Measurements from ENCODE around the gene VMAC.

Gene VMAC

DNA sequence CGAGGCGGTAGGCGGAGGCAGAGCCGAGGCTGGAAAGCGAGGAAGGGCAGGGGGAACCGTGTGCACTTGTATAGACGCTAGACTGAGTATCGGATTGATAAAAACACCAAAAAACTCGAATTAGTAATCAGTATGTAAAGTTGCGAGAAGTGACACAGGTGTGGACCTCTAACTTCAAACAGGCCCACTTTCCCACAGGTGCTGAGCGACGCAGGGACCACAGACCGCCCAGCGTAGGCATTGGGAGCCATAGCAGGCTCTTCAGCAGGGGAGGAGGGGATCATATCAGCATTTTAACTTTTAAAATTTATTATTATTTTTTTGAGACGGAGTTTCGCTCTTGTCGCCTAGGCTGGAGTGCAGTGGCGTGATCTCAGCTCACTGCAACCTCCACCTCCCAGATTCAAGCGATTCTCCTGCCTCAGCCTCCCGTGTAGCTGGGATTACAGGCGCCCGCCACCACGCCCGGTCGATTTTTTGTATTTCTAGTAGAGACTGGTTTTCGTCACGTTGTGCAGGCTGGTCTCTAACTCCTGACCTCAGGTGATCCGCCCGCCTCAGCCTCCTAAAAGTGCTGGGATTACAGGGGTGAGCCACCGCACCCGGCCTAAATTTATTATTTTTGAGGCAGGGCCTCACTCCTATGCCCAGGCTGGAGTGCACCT is 574 bp downstream of the VMAC start:
- DNase-seq (ENCODE audit: low spot score): no peak

DNA sequence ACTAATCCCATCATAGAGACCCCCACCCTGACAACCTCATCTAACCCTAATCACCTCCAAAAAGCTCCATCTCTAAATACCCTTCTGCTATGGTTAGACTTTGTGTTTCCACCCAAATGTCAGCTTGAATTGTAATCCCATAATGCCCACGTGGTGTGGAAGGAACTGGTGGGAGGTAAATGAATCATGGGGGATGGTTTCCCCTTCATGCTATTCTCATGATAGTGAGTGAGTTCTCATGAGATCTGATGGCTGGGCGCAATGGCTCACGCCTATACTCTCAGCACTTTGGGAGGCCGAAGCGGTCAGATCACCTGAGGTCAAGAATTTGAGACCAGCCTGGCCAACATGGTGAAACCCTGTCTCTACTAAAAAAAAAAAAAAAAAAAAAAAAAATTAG is 2.6 kb downstream of the VMAC start:
- DNase-seq (ENCODE audit: low spot score): no peak

DNA sequence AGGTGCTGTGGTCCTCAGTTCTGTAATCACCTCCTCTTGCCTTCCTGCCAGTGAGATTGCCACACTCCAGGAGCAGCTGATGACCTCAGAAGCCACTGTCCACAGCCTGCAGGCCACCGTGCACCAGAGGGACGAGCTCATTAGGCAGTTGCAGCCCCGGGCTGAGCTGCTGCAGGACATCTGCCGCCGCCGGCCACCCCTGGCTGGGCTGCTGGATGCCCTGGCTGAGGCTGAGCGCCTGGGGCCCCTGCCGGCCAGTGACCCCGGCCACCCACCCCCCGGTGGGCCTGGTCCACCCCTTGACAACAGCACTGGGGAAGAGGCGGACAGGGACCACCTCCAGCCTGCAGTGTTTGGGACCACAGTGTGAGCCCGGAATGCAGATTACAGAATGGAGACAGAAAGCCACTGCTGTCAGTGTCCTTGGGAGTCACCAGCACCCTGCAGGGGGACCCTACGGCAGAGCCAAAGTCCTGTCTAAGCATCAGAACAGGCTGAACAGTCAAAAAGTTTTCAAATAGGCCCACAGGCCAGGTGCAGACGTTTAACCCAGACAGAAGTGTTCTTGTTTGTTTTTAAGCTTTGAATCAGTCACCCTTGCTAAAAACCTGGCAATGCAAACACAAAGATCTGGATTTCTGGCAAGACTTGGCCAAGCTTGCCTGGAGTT is 4.2 kb downstream of the VMAC start:
- DNase-seq (ENCODE audit: low spot score): no peak

DNA sequence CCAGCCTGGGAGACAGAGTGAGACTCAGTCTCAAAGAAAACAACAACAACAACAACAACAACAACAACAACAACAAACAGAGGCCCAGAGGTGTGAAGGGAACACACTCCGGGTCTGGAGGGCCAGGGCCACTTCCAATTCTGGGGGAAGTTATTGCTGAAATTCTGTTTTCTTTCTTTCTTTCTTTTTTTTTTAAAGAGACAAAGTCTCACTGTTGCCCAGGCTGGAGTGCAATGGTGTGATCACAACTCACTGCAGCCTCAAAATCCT is 5.9 kb downstream of the VMAC start:
- DNase-seq (ENCODE audit: low spot score): no peak

DNA sequence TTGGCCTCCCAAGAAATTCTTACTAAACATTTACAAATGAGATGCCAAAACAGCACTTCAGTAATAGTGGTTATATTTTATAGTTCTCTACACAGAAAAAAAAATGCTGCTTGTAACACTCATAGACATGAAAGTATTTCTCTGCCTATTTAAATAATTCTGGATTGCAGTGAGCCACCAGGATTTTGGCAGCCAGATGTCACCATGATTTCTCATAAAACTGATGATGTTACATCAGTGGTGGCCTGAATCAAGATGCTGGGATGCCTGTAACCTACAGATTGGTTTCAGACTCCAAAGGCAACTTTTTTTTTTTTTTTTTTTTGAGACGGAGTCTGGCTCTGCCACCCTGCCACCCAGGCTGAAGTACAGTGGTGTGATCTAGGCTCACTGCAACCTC is 6.7 kb downstream of the VMAC start:
- no peak for DNase-seq (ENCODE audit: low spot score)

DNA sequence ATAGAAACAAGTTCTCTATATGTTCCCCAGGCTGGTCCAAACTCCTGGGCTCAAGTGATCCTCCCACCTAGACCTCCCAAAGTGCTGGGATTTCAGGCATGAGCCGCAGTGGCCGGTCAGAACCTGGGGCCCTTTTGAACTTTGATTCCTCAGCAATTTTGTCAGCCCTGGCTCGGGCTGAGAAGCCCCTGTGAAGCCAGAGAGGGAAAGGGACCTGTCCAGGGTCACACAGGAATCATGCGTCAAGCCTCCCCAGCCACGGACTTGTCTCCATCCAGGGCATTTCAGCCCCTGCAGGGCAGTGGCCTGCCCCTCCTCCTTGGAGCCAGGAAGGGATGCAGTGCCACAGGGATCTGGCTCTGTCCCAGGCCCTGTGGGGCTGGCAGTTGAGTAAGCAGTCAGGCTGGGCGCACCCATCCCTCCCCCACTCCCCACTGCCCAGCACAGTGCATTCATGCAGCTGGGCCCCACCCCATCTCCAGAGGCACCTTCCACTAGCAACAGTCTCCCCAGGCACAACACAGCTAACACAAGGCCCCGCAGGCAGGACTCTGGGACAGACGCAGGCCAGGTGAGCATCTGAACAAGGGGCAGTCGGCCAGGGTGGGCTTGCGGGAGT is 9.2 kb downstream of the VMAC start, which contains the start of gene CAPS:
Gene CAPS, plus strand, starts transcription at position 516 of the 619 bp plus-strand sequence. CDS start 153 bp downstream, outside the sequence.
- DNase-seq (ENCODE audit: low spot score): peak; percentile 42

DNA sequence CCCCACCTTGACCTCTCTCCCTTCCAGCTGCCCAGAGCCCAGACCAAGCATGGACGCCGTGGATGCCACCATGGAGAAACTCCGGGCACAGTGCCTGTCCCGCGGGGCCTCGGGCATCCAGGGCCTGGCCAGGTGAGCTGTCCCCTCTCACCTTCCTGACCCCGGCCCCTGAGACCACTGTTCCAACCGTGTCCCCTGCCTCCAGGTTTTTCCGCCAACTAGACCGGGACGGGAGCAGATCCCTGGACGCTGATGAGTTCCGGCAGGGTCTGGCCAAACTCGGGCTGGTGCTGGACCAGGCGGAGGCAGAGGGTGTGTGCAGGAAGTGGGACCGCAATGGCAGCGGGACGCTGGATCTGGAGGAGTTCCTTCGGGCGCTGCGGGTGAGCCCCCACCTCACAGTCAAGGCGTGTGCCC is 9.7 kb downstream of the VMAC start:
- DNase-seq (ENCODE audit: low spot score): no peak

DNA sequence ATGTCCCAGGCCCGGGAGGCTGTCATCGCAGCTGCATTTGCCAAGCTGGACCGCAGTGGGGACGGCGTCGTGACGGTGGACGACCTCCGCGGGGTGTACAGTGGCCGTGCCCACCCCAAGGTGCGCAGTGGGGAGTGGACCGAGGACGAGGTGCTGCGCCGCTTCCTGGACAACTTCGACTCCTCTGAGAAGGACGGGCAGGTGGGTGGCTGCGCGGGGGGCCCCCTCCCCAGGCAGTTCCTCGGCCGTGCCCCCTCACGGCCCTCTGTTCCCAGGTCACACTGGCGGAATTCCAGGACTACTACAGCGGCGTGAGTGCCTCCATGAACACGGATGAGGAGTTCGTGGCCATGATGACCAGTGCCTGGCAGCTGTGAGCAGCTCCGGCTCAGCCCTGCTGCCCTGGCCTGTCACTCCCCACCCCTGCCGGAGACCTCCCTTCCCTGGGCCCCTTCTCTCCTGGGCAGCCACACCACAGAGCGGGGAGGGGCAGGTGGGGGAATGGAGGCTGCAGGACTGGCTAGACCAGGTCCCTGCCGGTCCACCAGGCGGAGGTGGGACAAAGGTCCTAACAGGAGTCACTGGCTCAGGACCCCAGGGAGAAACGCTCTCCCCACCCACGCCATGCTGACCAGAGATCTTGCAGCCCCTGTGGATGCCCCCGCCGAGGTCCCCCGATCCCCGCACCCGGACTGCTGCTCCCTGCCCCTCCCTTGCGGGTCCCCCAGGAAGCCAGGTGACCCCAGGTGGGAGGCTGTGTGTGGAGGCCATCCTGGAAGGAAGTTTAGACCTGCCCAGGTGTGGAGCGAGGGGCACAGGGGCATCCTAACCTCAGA is 10.5 kb downstream of the VMAC start:
- no peak for DNase-seq (ENCODE audit: low spot score)

DNA sequence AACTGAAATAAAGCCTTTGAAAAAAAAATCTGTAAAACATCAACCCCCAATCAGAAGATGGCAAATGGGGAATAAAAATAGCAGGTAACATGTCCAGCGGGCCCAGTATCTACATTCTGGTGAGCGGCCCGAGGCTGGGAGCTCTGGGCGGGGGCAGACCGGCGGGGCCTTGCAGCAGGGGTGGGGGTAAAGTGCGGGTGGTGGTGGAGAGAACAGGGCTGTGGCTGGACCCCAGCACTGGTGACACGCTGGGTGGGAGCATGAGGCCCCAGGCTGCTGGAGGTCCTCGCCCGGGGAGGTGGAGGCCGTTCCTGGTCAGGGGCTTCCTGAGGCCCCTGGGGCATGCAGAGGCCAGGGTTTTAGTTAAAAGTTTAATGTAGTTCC is 11.1 kb downstream of the VMAC start:
- DNase-seq (ENCODE audit: low spot score): no peak

DNA sequence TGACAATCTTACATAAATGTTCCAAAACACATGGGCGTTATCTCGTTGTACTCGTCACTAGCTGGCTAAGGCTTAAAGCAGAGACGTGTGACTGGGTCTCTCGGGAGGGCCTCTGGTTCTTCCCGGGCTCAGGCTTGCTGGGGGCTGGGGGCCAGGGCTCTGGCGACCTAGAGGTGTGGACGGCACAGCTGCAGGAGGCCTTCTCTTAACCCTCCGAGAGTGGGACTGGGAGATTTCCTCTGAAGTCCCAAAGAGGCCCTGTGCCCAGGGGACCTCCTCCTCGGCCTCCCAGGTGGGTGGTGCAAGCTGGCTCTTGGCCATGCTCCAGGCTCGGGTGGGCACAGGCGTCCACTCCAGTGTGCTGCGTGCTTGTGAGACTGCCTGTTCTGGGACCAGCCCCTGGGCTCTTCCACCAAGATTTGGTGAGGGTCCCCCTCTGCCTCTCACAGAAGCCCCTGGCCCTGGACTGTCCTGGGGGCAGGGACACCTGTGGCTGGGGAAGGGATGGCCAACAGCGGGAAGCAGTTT is 11.6 kb downstream of the VMAC start:
- no peak for DNase-seq (ENCODE audit: low spot score)

DNA sequence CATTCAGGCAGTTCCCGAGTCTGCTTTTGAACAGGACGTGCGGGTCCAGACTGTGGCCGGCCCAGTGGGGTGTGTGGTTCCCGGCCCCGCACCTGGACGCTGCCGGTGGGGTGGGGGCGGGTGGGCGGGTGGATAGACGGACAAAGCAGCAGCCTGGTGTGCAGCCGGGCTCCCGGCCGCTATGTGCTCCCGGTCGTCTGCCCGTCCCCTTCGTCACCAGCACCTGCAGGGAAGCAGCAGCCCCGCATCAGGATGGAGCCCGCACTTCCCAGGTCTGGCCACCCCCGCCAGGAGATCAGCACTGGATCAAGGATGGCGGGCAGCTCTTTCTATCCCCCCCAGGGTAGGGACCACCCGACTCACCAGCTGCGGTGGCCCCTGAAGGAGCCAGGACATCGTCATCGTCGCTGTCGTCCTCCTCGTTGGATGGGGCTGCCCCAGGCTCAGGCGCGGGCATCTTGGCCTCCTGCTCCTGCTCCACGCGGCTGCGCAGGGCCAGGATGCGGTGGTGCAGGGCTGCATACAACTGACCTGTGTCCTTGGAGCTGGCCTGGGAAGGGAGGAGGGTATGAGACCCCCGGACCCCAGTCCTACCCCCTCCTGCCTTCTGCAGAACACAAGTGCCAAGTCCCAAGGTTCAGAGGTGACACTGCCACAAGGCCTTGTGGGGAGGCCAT is 12.9 kb downstream of the VMAC start:
- no peak for DNase-seq (ENCODE audit: low spot score)

DNA sequence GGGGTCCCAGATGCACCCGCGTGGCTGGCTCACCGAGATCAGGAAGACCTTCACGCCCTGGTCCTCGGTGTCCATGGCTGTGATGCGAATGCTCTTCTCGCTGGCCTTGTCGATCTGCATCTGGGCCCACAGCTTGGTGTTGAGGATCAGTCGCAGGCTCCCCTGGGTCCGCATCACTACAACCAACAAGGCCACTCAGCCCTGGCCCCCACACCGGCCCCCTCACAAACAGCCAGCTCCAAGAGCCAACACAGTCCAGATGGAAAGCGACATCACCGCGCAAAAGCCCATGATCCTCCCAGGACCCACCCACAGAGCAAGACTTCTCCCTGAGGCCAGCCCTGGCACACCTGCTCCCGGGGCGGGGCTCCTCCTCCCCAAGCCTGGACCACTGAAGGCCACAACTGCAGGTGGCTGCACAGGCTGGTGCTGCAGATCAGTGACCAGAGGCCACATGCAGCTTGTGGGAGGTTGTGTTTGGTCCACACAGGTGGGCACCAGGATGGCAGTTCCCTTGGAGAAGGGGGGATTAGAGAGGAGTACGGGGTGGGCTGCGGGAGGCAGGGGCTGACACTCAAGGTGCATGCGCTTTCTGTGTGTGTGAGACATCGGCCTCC is 13.9 kb downstream of the VMAC start:
- DNase-seq (ENCODE audit: low spot score): no peak

DNA sequence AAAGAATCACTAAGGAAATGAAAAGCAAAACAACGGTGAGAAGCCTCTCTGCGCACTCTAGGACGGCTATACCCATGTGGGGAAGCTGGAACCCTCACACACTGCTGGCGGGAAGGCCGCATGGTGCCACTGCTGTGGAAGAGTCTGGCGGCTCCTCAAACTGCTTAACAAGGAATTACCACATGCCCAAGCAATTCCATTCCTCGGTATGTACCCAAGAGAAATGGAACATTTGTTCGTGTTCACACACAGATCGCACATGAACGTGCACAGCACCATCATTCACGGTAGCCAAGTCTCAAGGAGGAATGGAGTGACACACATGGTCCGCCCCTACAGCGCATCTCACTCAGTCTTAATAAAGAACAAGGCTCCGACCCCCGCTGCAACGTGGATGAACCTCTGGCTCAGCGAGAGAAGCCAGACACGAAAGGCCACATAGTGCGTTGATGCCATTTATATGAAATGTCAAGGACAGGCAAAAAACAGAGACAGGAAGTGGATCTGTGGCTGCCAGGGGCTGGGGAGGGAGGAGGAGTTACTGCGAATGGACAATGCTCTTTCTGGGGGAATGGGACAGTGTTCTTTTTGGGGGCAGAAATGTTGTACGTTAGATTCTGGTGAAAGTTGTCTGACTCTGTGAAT is 17.0 kb downstream of the VMAC start:
- no peak for DNase-seq (ENCODE audit: low spot score)

DNA sequence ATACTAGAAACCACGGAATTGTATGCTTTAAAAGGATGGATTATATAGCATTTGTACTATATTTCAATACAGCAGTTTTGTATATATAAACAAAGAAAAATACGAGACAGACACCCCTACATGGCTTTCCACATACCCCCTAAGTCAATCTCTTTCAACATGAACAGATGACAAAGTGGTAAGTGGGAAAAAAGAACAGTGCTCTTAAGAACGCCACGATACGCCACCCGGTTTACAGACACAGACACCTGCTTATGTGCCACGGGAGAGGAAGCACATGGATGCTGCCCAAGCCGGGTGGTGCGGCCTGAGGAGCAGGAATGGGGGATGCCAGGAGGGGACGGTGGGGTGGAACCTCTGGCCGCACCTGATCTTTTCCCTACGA is 17.5 kb downstream of the VMAC start:
- DNase-seq (ENCODE audit: low spot score): no peak

DNA sequence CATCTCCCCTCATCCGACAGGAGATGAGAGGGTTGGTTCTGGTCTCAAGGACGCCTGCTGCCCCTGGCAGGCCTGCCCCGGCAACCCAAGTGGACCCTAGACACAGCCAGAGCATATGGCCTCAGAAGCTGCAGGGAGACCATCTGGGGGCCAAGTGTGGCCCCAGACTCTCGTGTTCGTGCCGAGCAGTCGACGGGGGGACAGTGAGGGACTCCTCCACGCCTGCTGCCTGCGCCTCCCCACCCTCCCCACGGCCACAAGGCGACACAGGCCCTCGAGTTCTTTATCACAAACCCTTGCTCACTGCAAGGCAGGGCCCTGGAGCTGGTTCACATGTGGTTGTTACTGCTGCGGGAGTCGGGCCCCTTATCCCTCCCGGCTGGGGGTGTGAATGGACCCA is 18.7 kb downstream of the VMAC start:
- no peak for DNase-seq (ENCODE audit: low spot score)

DNA sequence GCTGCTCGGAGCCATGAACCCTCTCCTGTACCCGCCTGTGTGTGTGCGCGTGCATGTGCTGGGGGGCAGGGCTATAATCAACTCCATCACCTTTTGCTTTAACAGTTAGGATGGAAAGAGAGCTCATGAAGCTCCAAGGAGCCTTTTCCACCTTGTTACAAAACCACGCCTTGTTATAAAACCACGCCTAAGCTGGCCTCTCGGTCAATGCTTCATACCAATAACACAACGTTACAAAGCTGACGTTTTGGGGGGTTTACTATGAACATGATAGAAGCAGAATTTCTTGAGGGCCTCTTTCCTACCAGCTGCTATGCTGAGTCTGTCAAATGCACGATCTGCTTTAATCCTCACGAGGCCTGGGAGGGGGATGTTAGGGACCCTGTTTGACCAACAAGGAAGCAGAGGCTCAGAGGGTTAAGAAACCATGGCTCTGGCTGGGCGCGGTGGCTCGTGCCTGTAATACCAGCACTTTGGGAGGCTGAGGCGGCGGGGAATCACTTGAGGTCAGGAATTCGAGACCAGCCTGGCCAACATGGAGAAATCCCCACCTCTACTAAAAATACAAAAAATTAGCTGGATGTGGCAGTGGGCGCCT is 21.3 kb downstream of the VMAC start:
- DNase-seq (ENCODE audit: low spot score): no peak

DNA sequence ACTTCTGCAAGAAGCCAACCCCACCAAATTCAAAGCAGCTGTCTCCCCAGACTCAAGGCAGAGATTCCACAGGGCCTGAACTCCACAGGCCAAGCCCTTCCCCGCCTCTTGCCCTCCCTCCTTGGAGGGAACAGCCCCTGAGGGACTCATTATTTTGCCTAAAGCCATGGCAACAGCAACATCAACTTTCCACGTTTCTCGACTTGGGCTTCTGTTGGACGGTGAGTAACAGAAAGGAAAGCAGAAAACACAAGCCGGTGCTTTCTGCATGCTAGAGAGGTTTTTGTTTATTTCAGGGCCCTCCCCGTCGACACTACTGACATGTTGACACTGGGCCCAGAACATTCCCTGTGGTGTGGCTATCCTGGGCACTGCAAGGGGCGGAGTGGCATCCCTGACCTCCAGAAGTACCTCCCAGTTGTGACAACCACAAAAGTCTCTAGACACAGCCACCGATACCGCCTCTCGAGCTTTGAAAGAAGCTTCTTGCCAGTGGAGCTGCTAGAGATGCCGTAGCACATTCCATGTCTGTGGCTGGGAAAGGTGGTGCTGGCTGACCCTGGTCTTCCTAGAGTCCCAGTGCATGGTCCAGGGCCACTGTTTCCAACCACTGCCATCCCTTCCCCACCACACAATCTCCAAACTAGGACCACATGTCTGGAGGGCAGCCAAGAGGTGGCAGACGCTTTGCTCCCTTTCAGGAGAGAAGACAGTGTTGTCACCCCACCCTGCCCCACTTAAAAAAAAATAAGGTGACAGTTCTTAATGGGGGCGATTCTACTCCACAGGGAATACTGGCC is 22.2 kb downstream of the VMAC start:
- peak; percentile 65 for DNase-seq (ENCODE audit: low spot score)

DNA sequence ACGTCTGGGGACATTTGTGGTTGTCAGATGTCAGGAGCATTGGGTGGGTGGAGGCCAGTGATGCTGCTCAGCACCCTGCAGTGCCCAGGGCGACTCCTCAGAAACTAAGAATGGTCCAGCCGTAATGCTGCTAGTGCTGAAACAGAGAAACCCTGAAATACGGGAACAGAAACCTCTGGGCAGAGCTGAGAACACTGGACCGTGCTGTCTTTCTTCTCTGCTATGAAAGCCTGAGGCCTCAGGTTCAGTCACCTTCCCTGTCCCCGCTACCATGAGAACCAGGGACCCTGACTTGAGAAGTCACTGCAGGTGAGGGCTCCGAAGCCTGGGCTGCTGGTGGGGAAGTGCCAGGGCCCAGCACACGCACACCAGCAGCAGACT is 22.8 kb downstream of the VMAC start:
- DNase-seq (ENCODE audit: low spot score): no peak

DNA sequence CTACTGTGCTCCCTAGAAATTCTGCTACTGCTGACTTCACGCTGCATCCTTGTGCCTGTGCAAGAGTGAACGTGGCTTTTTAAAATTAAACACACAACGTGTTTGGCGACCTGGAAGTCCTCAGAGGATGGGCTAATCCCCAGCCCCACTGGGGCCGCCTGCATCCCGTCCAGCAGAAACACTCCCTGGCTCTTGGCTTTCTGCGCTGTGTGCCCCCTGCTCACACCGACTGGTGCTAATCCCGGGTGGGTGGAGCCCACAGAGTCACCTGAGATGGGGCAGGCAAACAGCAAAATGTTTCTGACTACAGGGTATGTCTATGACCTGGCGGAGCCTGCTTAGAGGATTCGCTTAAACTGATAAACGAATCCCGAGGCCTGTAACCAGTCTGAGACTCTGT is 24.5 kb downstream of the VMAC start:
- DNase-seq (ENCODE audit: low spot score): no peak

DNA sequence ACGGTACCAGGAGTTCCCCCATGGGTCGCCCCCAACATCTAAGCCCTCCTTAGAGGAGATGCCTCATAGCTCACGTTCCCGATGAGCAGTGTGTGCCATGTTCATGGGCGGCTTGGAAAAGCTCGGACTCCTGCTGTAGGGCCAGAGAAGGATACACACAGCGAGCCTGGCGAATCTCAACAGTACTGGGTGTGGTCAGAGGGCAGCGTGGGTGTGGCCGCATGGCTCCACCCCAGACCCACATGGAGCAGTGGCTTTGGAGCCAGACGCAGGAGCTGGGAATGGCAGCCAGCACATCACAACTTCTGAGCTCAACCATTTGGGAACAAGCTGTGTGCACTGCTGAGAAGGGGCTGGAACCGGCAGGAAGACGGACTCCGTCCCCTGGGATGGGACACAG is 25.0 kb downstream of the VMAC start:
- no peak for DNase-seq (ENCODE audit: low spot score)
